COLO829 (cell line): ENCODE results near the gene OSER1.
A peak's percentile ranks its signal among the peaks of the same experiment; 100 is the strongest.

Experiments used
- DNase-seq: peaks from one replicate; pipeline ENCODE4 v3.0.0; 2012; ENCODE audit warnings: low spot score

The OSER1 gene

GRCh38 chr20:44224637-44225036 lies 14.1 kb upstream of the OSER1 start:
- no peak for DNase-seq

GRCh38 chr20:44223721-44224120 lies 13.2 kb upstream of the OSER1 start:
- DNase-seq = no peak

- no peak for DNase-seq
Measured at GRCh38 chr20:44222633-44223368, 12.2 kb upstream of the OSER1 start.

DNA sequence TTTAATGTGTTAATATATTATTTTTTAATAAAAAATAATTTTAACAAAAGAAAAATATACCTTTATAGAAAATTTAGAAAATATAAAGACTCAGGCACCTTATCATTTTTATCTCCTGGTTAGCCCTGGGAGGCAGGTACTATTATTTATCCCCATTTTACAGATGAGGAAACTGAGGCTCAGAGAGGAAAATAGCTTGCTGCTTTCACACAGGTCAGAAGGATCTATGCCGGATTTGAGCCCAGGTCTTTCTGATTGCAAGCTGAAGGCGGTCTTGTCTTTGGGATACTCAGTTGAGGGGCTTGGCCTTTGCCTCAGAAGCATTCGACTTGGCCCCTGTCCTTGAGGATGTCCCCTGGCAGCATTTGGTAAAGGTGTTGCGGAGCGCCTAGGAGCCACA lies 11.5 kb upstream of the OSER1 start:
- no peak for DNase-seq

DNA sequence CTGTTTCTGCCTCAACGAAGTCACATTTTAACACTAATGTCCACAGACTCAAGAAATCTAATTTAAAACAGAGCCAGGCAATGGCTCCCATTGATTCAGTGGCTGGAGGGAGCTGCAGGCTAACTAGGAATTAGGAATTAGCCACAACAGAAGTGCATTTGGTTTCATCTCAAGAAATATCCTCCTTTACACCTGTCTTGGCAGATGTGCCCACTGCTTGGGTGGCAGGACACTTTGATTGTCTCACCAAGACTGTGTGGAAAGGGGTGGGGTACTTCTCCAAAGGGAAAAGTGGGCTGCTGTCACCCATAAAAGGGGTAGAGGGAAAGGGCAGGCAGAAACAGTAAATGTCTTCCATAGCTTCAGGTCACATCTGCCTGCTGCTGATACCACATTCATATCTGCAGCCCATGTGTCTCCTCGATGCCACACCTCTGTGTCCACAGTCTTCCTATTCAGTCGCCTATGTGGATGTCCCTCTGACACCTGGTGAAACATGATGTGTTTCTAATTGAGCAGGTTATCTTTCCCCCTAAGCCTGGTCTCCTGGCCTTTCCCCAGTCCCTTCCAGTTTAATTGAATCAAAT lies 10.9 kb upstream of the OSER1 start:
- DNase-seq = no peak

DNA sequence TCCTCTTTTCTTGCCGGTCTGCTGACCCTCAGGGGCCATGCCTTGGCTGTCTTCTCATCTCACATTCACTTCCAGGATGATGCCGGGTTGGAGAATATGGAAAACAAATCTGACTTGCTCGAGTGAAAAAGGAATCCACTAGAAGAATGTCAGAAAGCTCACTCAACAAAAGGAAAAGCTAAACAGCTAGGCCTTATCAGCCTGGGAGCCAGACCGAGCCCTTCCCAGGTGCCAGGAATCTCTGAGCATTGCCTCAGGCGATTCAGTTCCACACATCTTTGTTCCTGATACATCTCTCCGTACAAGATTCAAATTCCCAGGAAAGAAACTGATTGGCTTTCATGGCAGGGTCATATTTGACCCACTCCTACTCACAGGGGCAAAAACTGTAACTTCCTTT lies 9.2 kb upstream of the OSER1 start:
- no peak for DNase-seq

DNA sequence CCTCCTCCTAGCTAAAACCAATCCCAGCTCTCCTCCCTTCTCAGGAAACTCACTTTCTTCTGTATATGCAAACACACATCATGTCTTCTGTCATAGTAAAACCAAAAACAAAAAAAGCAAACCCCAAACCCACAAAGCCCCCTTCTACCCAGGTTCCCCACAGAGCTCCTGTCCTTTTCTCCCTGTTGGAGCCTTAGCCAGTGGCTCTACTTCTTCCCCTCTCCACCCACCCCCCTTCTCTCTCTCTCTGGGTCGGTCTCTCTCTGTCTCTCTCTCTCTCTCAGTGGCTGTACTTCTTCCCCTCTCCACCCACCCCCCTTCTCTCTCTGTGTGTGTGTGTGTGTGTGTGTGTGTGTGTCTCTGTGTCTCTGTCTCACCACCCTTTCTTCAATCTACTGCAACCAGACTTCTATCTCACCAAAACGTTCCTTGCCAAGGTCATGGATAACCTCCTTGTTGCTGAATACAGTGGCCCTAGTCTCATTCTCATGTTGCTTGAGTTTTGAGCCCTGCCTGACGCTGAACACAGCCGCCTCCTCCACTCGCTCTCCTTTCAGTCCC lies 8.7 kb upstream of the OSER1 start:
- DNase-seq = no peak

- no peak for DNase-seq
Measured at GRCh38 chr20:44218446-44218845, 7.9 kb upstream of the OSER1 start.

- DNase-seq = peak; percentile 76
Measured at GRCh38 chr20:44217342-44218092, 6.9 kb upstream of the OSER1 start.

DNA sequence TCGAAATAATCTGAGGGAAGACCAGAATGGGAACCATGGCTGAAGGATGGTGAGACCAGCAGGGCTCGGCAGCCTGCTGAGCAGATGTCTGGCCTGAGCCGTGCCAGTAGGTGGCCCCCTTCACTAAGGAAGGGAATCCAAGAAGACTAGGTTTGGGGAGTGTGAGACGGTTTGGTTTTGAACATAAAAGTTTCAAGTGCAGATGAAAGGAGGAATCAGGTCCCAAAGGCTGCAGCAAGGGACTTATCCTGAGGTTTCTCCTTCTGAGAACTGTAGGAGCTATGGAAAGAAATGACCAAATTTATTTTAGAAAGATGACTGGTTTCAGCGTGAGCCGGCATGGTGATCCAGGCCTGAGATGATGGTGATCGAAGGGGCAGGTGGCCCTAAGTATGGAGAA lies 4.6 kb upstream of the OSER1 start:
- peak; percentile 42 for DNase-seq

DNA sequence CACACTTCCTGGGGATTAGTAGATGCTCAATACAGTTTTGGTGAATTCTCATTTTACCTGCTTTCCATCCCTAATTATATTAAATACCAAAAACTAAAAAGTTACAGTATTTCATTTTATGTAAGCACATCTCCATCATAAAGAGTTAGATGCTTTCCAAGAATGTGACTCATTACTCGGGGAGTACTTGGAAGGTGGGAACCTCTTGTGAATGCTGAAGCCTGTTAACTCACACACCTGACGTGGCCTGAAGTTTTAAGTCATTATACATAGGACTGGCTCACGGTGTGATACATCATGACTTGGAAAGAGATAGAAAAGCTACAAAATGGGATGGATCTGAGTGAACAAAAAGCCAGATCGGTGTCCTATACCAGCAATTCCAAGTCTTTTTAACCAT lies 2.2 kb upstream of the OSER1 start:
- DNase-seq = no peak

- DNase-seq = no peak
Measured at GRCh38 chr20:44211177-44212039, 837 bp upstream of the OSER1 start.

DNA sequence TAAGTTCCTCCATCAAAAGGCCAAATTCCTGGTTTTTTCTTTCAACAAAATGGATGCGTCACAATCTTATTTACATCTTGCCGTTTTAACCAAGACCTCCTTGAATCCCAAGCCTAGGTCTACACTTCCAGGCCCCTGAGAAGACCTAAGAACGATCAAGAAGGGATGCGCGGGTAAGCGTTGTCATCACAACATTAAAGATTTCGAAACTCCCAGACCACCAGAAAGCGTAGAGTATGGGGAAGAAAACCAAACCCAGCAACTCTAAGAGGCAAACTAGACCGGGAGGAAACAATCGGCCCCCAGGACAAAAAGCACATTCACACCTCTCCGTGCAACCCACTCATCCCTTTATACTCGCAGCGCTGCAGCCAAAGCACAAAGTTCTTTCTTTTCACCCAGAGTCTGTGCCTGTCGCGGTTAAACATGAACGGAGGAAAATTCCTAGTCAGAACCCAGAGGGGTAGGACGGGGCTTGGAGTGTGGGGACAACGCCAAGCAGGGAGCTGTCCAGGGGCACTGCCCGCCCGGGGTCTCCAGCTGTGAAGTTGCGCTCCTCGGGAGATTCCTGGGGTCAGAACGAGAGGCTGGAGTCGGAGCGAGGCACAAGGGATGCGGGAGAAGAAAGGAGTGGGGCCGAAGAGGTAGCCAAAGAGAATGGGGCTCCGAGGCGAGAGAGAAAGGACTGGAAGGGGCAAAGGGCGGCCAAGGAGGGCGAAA lies 725 bp downstream of the OSER1 start:
- no peak for DNase-seq

- no peak for DNase-seq
Measured at GRCh38 chr20:44208770-44209169, 1.8 kb downstream of the OSER1 start.

DNA sequence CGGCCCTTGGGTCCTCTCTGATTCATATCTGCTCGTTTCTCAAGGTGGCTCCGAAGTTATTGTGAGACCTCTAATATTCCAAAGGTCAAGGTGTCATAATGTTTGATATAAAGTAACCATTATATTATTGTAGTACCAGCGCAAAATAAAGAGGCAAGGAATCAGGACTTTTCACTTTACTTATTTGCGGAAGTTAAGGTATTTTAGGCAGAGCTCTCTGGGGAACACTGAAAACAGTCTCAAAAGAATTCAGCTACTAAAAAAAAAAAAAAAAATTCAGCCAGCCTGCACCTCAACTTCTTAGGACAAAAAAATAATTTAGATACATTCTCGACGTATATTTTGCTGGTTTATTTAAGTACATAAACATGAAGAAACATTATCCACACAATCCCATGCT lies 2.4 kb downstream of the OSER1 start:
- DNase-seq = no peak

DNA sequence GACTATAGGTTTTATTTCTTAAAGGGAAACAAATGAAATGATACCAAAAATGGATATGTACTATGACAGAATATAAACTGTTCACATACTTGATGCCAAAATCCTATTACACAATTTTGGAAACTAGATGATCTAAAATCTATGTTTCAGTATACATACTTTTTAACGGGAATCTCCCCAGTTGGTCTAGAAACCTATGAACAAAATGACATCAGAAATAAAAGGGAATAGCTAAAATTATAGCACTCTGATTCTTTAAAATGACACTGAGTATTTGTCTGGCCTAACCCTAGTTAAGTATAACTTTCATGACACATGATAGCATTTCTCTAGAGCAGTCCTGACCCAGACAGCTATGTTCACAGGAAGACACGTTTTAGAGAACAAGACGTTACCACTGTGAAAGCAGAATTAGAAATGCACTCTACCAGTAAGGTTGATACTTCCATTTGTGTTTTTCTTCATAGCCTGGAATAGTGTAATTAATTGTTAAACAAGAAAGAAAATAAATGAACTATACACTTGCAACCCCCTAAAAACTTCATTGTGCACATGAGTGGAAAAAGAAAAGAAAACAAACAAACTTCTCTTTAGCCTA lies 3.3 kb downstream of the OSER1 start:
- no peak for DNase-seq

GRCh38 chr20:44206132-44206531 lies 4.4 kb downstream of the OSER1 start:
- no peak for DNase-seq

- no peak for DNase-seq
Measured at GRCh38 chr20:44204832-44205215, 5.7 kb downstream of the OSER1 start.

GRCh38 chr20:44204156-44204831 lies 6.3 kb downstream of the OSER1 start:
- peak; percentile 93 for DNase-seq

- DNase-seq = no peak
Measured at GRCh38 chr20:44203161-44203560, 7.4 kb downstream of the OSER1 start.
